Measurements from ENCODE around the gene KRTAP10-8. TPM values are rescaled to one million over a fixed set of nuclear protein-coding genes. Genes with fewer than 3 reads are reported as not detected.

The KRTAP10-8 gene
- total RNA-seq, 1 experiment from 2014 or later, result not detected

DNA sequence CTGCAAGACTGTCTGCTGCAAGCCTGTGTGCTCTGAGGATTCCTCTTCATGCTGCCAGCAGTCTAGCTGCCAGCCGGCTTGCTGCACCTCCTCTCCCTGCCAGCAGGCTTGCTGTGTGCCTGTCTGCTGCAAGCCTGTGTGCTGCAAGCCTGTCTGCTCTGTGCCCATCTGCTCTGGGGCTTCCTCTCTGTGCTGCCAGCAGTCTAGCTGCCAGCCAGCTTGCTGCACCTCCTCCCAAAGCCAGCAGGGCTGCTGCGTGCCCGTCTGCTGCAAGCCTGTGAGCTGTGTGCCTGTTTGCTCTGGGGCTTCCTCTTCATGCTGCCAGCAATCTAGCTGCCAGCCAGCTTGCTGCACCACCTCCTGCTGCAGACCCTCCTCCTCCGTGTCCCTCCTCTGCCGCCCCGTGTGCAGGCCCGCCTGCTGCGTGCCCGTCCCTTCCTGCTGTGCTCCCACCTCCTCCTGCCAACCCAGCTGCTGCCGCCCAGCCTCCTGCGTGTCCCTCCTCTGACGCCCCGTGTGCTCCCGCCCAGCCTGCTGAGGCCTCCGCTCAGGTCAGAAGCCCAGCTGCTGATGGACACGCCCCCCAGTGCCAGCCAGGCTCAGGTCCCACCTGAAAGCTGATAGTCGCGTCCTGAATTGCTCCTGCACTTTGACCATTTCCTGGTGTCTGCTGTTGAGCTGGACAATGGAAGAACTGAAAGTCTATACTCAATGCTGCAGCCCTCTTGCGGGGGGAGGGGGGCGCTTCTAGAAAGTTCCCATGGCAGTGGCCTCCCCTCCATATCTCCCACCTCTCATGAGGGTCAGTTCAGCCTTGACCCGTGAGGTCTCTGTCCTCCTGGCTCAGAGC lies 37.2 kb upstream of the KRTAP10-8 start:
- Histone ChIP-seq H3K4me1 (ENCODE audit: control insufficient read depth, insufficient read depth, low read length) (peaks cover 5% of the 10 kb centered on the region; the same call in 1 of the 2 replicates), H3K36me3 (ENCODE audit: control insufficient read depth, insufficient read depth, low read length) (no peaks in the 10 kb centered on the region), H3K4me3 (ENCODE audit: low read depth in 2 of 2, low read length in 2 of 2) (no peak overlapping the region), H3K27me3 (ENCODE audit: control insufficient read depth, insufficient read depth, low read length) (no peaks in the 10 kb centered on the region), H3K9me3 (ENCODE audit: control insufficient read depth, insufficient read depth, low read depth, low read length) (no peaks in the 10 kb centered on the region), H3K27ac (ENCODE audit: low read length) (no peak overlapping the region)
- BruUV-seq (replicated peaks), result no TSS peak
- intact Hi-C loops (cut with micrococcal nuclease; ENCODE audit: unreplicated experiment), result no loop called here
- CTCF ChIA-PET, result no interaction called here
- TF ChIP-seq, protein P1, sequence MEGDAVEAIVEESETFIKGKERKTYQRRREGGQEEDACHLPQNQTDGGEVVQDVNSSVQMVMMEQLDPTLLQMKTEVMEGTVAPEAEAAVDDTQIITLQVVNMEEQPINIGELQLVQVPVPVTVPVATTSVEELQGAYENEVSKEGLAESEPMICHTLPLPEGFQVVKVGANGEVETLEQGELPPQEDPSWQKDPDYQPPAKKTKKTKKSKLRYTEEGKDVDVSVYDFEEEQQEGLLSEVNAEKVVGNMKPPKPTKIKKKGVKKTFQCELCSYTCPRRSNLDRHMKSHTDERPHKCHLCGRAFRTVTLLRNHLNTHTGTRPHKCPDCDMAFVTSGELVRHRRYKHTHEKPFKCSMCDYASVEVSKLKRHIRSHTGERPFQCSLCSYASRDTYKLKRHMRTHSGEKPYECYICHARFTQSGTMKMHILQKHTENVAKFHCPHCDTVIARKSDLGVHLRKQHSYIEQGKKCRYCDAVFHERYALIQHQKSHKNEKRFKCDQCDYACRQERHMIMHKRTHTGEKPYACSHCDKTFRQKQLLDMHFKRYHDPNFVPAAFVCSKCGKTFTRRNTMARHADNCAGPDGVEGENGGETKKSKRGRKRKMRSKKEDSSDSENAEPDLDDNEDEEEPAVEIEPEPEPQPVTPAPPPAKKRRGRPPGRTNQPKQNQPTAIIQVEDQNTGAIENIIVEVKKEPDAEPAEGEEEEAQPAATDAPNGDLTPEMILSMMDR (IDR thresholded peaks at IDR 0.05), result no peak
- TF ChIP-seq SIN3A (IDR thresholded peaks at IDR 0.05; ENCODE audit: borderline replicate concordance, insufficient read depth, low read depth, low read length) (no peak), POLR2AphosphoS5 (IDR thresholded peaks at IDR 0.05; ENCODE audit: low read depth, low read length) (no peak), TCF7L2 (IDR thresholded peaks at IDR 0.05; ENCODE audit: low read depth, low read length) (no peak)
- TF ChIP-seq, protein P2, sequence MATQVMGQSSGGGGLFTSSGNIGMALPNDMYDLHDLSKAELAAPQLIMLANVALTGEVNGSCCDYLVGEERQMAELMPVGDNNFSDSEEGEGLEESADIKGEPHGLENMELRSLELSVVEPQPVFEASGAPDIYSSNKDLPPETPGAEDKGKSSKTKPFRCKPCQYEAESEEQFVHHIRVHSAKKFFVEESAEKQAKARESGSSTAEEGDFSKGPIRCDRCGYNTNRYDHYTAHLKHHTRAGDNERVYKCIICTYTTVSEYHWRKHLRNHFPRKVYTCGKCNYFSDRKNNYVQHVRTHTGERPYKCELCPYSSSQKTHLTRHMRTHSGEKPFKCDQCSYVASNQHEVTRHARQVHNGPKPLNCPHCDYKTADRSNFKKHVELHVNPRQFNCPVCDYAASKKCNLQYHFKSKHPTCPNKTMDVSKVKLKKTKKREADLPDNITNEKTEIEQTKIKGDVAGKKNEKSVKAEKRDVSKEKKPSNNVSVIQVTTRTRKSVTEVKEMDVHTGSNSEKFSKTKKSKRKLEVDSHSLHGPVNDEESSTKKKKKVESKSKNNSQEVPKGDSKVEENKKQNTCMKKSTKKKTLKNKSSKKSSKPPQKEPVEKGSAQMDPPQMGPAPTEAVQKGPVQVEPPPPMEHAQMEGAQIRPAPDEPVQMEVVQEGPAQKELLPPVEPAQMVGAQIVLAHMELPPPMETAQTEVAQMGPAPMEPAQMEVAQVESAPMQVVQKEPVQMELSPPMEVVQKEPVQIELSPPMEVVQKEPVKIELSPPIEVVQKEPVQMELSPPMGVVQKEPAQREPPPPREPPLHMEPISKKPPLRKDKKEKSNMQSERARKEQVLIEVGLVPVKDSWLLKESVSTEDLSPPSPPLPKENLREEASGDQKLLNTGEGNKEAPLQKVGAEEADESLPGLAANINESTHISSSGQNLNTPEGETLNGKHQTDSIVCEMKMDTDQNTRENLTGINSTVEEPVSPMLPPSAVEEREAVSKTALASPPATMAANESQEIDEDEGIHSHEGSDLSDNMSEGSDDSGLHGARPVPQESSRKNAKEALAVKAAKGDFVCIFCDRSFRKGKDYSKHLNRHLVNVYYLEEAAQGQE (IDR thresholded peaks at IDR 0.05; ENCODE audit: insufficient read depth in 1 of 2, low read depth in 2 of 2, low read length in 1 of 2), result no peak
- in situ Hi-C loops (cut with HindIII; ENCODE audit: low pct_unique_long_range_greater_than_20kb, low sequenced_read_pairs), result no loop called here
- ATAC-seq, result peak; percentile 43; the same call in 1 of the 2 replicates
- POLR2A ChIA-PET, result interaction anchor here (0.5 kb wide), 1 partner anchor 145 kb away, joined by 3 read pairs; no protein-coding TSS in a partner anchor
- DNase-seq (ENCODE audit: low read depth, low spot score), result no peak

- TF ChIP-seq SIN3A (IDR thresholded peaks at IDR 0.05; ENCODE audit: borderline replicate concordance, insufficient read depth, low read depth, low read length) (no peak), POLR2AphosphoS5 (IDR thresholded peaks at IDR 0.05; ENCODE audit: low read depth, low read length) (no peak), TCF7L2 (IDR thresholded peaks at IDR 0.05; ENCODE audit: low read depth, low read length) (no peak)
- TF ChIP-seq, protein P2 (IDR thresholded peaks at IDR 0.05; ENCODE audit: insufficient read depth in 1 of 2, low read depth in 2 of 2, low read length in 1 of 2), result no peak
- TF ChIP-seq, protein P1 (IDR thresholded peaks at IDR 0.05), result no peak
- ChIA-PET POLR2A (no interaction called here), CTCF (no interaction called here)
- no peak for DNase-seq (ENCODE audit: low read depth, low spot score)
- Histone ChIP-seq H3K4me3 (ENCODE audit: low read depth in 2 of 2, low read length in 2 of 2) (no peak overlapping the region), H3K36me3 (ENCODE audit: control insufficient read depth, insufficient read depth, low read length) (no peaks in the 10 kb centered on the region), H3K27me3 (ENCODE audit: control insufficient read depth, insufficient read depth, low read length) (no peaks in the 10 kb centered on the region), H3K9me3 (ENCODE audit: control insufficient read depth, insufficient read depth, low read depth, low read length) (no peaks in the 10 kb centered on the region), H3K4me1 (ENCODE audit: control insufficient read depth, insufficient read depth, low read length) (peaks cover 5% of the 10 kb centered on the region; the same call in 1 of the 2 replicates), H3K27ac (ENCODE audit: low read length) (no peak overlapping the region)
- intact Hi-C loops (cut with micrococcal nuclease; ENCODE audit: unreplicated experiment) (no loop called here), in situ Hi-C loops (cut with HindIII; ENCODE audit: low pct_unique_long_range_greater_than_20kb, low sequenced_read_pairs) (no loop called here)
- ATAC-seq, result no peak
- no TSS peak for BruUV-seq (replicated peaks)
These were observed 36.4 kb upstream of the KRTAP10-8 start for GRCh38 chr21:44575307-44576024.
